DOHH2 (cell line): ENCODE measurements around the gene CCDC6.

Experiments used
- H3F3A ChIP-seq: fragments of 200-600 bp; sonication (generic), shearing (Covaris generic); 2 replicates; pipeline ENCODE4 v1.6.0; 2016; ENCODE audit warnings: antibody characterized with exemption, mild to moderate bottlenecking; ENCODE audit not compliant: control insufficient read depth, insufficient read depth
- H3K27ac ChIP-seq: fragments of 200-600 bp; sonication (generic); 2 replicates; pipeline ENCODE4 v1.5.1; 2014; ENCODE audit warnings: low read depth, mild to moderate bottlenecking, low read length, moderate library complexity
- H3K27me3 ChIP-seq: fragments of 200-600 bp; sonication (generic); 2 replicates; pipeline ENCODE4 v1.6.1; 2014; ENCODE audit warnings: mild to moderate bottlenecking, low read length, mixed read lengths; ENCODE audit not compliant: control insufficient read depth
- H3K36me3 ChIP-seq: fragments of 200-600 bp; sonication (generic); 2 replicates; pipeline ENCODE4 v1.6.1; 2014; ENCODE audit warnings: mild to moderate bottlenecking, low read length, moderate library complexity, mixed read lengths; ENCODE audit not compliant: control insufficient read depth
- H3K4me1 ChIP-seq: fragments of 200-600 bp; sonication (generic); 2 replicates; pipeline ENCODE4 v1.6.1; 2014; ENCODE audit warnings: mild to moderate bottlenecking, low read length, mixed read lengths; ENCODE audit not compliant: control insufficient read depth
- H3K4me2 ChIP-seq: fragments of 200-600 bp; sonication (generic); 2 replicates; pipeline ENCODE4 v1.6.0; 2014; ENCODE audit warnings: mild to moderate bottlenecking, low read length, moderate library complexity
- H3K4me3 ChIP-seq: fragments of 200-600 bp; sonication (generic); 2 replicates; pipeline ENCODE4 v1.5.1; 2014; ENCODE audit warnings: mild to moderate bottlenecking, low read length, mixed read lengths
- H3K79me2 ChIP-seq: fragments of 200-600 bp; sonication (generic); 2 replicates; pipeline ENCODE4 v1.6.1; 2014; ENCODE audit warnings: mild to moderate bottlenecking, low read length, mixed read lengths; ENCODE audit not compliant: control insufficient read depth
- H3K9me2 ChIP-seq: fragments of 200-600 bp; sonication (generic); replicated peaks from 2 replicates; pipeline ENCODE4 v1.6.1; 2014; ENCODE audit warnings: mild to moderate bottlenecking, low read length, mixed read lengths; ENCODE audit not compliant: control insufficient read depth
- H3K9me3 ChIP-seq: fragments of 200-600 bp; sonication (generic); 2 replicates; pipeline ENCODE4 v1.6.1; 2014; ENCODE audit warnings: antibody characterized with exemption, low read length, mixed read lengths; ENCODE audit not compliant: control insufficient read depth, insufficient read depth
- H4K20me1 ChIP-seq: fragments of 200-600 bp; sonication (generic); 2 replicates; pipeline ENCODE4 v1.6.0; 2014; ENCODE audit warnings: low read depth, mild to moderate bottlenecking, antibody characterized with exemption, low read length, moderate library complexity; ENCODE audit not compliant: control insufficient read depth, insufficient read depth
- CTCF ChIP-seq: fragments of 200-600 bp; sonication (generic); IDR thresholded peaks from one replicate; pipeline ENCODE4 v1.5.1; 2014; ENCODE audit warnings: antibody characterized with exemption, mild to moderate bottlenecking, low read depth, low read length; ENCODE audit not compliant: poor library complexity, severe bottlenecking
- EZH2phosphoT487 ChIP-seq: fragments of 200-600 bp; sonication (generic); IDR thresholded peaks from 2 replicates; pipeline ENCODE4 v1.6.1; 2017; ENCODE audit warnings: borderline replicate concordance, mild to moderate bottlenecking, antibody characterized with exemption, low read length, moderate library complexity, mixed read lengths

CCDC6 gene

GRCh38 chr10:59741583-59741982, 164.8 kb downstream of the CCDC6 start:
- Histone ChIP-seq H3K27me3 (0 out of 2 replicates have a peak, but pooled peaks cover 4% of the 10 kb centered on the region), H3K27ac (no peak overlapping the region), H3F3A (no peaks in the 10 kb centered on the region), H4K20me1 (no peaks in the 10 kb centered on the region), H3K4me2 (no peak overlapping the region), H3K4me3 (no peak overlapping the region), H3K9me2 (no peaks in the 10 kb centered on the region), H3K79me2 (no peaks in the 10 kb centered on the region), H3K4me1 (no peaks in the 10 kb centered on the region), H3K9me3 (no peaks in the 10 kb centered on the region), H3K36me3 (no peaks in the 10 kb centered on the region)
- TF ChIP-seq EZH2phosphoT487: no peak
- TF ChIP-seq CTCF: no peak

- Histone ChIP-seq H4K20me1 (no peaks in the 10 kb centered on the region), H3K9me3 (no peaks in the 10 kb centered on the region), H3K36me3 (no peaks in the 10 kb centered on the region), H3K9me2 (no peaks in the 10 kb centered on the region), H3K79me2 (no peaks in the 10 kb centered on the region), H3K4me3 (no peak overlapping the region), H3K27ac (no peak overlapping the region), H3K4me1 (no peaks in the 10 kb centered on the region), H3K27me3 (0 out of 2 replicates have a peak, but pooled peaks cover 4% of the 10 kb centered on the region), H3K4me2 (no peak overlapping the region), H3F3A (no peaks in the 10 kb centered on the region)
- no peak for TF ChIP-seq CTCF
- TF ChIP-seq EZH2phosphoT487: no peak
These were observed 165.3 kb downstream of the CCDC6 start for GRCh38 chr10:59741048-59741447.
